IMR-90 (cell line): ENCODE measurements around the gene FTL. TPM values are rescaled to one million over a fixed set of nuclear protein-coding genes. Genes with fewer than 3 reads are reported as not detected.

Source experiments
- ATAC-seq: fragments of 200-7000 bp; cut with Tn5 transposase; 2 replicates; pipeline ENCODE4 v1.9.1; 2020; ENCODE audit warnings: low read depth, mild to moderate bottlenecking, moderate library complexity
- BruUV-seq: library from RNA; stranded (reverse); fragments of 400-500 nt; replicated peaks from 2 replicates; lab custom pipeline; 2021; lab: Mats Ljungman, UMichigan
- CTCF ChIA-PET: fragments of 300-600 bp; formaldehyde crosslinking; extraction: SDS; loops from one replicate; lab custom pipeline; 2021; ENCODE audit warnings: antibody characterized with exemption; lab: Yijun Ruan, JAX
- POLR2A ChIA-PET: fragments of 300-600 bp; sonication (Branson Sonifier 250); formaldehyde crosslinking; loops from one replicate; lab custom pipeline; 2022; ENCODE audit warnings: antibody characterized with exemption; ENCODE audit not compliant: unreplicated experiment; lab: Charles Lee
- DNase-seq: peaks from one replicate; pipeline ENCODE4 v3.0.0; 2013
- H2AFZ ChIP-seq: replicated peaks from 2 replicates; pipeline ENCODE3; 2013; ENCODE audit warnings: low read length, mild to moderate bottlenecking; ENCODE audit not compliant: poor library complexity
- H2AK5ac ChIP-seq: 2 replicates; pipeline ENCODE4 v1.6.1; 2013; ENCODE audit warnings: low read depth, low read length, inconsistent platforms
- H2AK9ac ChIP-seq: replicated peaks from 2 replicates; pipeline ENCODE3; 2013; ENCODE audit warnings: mild to moderate bottlenecking, low read depth, low read length, moderate library complexity; ENCODE audit not compliant: poor library complexity
- H2BK120ac ChIP-seq: 2 replicates; pipeline ENCODE4 v1.6.1; 2013; ENCODE audit warnings: low read depth, low read length, inconsistent platforms
- H2BK15ac ChIP-seq: 3 replicates; pipeline ENCODE4 v1.6.1; 2013; ENCODE audit warnings: low read depth, low read length, inconsistent platforms
- H2BK20ac ChIP-seq: 2 replicates; pipeline ENCODE4 v1.6.1; 2013; ENCODE audit warnings: low read depth, mild to moderate bottlenecking, inconsistent platforms, low read length, moderate library complexity
- H2BK5ac ChIP-seq: 2 replicates; pipeline ENCODE4 v1.6.1; 2013; ENCODE audit warnings: mild to moderate bottlenecking, low read depth, low read length, inconsistent platforms; ENCODE audit not compliant: poor library complexity, severe bottlenecking
- H3K14ac ChIP-seq: replicated peaks from 2 replicates; pipeline ENCODE4 v1.6.1; 2013; ENCODE audit warnings: low read depth, low read length, inconsistent platforms
- H3K18ac ChIP-seq: 2 replicates; pipeline ENCODE4 v1.6.1; 2013; ENCODE audit warnings: low read depth, low read length, control low read depth
- H3K23ac ChIP-seq: 2 replicates; pipeline ENCODE4 v1.6.1; 2013; ENCODE audit warnings: low read depth, low read length, inconsistent platforms
- H3K27ac ChIP-seq: 2 replicates; pipeline ENCODE4 v1.5.1; 2013; ENCODE audit warnings: mild to moderate bottlenecking, control low read depth, low read length; ENCODE audit not compliant: insufficient read depth
- H3K27me3 ChIP-seq: 2 replicates; pipeline ENCODE4 v1.6.1; 2013; ENCODE audit warnings: low read length; ENCODE audit not compliant: control insufficient read depth, insufficient read depth
- H3K36me3 ChIP-seq: 2 replicates; pipeline ENCODE4 v1.6.1; 2013; ENCODE audit warnings: low read length, mixed read lengths; ENCODE audit not compliant: control insufficient read depth, insufficient read depth
- H3K4ac ChIP-seq: 2 replicates; pipeline ENCODE4 v1.6.1; 2013; ENCODE audit warnings: low read depth, low read length, inconsistent platforms
- H3K4me1 ChIP-seq: 2 replicates; pipeline ENCODE4 v1.6.1; 2013; ENCODE audit warnings: low read length, mixed read lengths; ENCODE audit not compliant: control insufficient read depth, insufficient read depth
- H3K4me2 ChIP-seq: 2 replicates; pipeline ENCODE4 v1.6.1; 2013; ENCODE audit warnings: low read depth, mild to moderate bottlenecking, control low read depth, low read length, moderate library complexity
- H3K4me3 ChIP-seq: 2 replicates; pipeline ENCODE4 v1.5.1; 2013; ENCODE audit warnings: low read depth, mild to moderate bottlenecking, control low read depth, low read length, moderate library complexity; ENCODE audit not compliant: insufficient read depth
- H3K56ac ChIP-seq: 2 replicates; pipeline ENCODE4 v1.6.1; 2013; ENCODE audit warnings: low read length, inconsistent platforms; ENCODE audit not compliant: insufficient read depth; ENCODE audit errors: extremely low read depth
- H3K79me1 ChIP-seq, 2 experiments: 2 replicates each; pipeline ENCODE4 v1.6.1; 2013; ENCODE audit warnings: low read length in 2 of 2, inconsistent platforms in 1 of 2, low read depth in 1 of 2
- H3K9ac ChIP-seq: 2 replicates; pipeline ENCODE4 v1.6.1; 2013; ENCODE audit warnings: low read depth, low read length, control low read depth
- H3K9me1 ChIP-seq: 2 replicates; pipeline ENCODE4 v1.6.1; 2013; ENCODE audit warnings: low read length, inconsistent platforms; ENCODE audit not compliant: insufficient read depth
- H3K9me3 ChIP-seq: 2 replicates; pipeline ENCODE4 v1.6.1; 2013; ENCODE audit warnings: low read length; ENCODE audit not compliant: control insufficient read depth, insufficient read depth
- H4K20me1 ChIP-seq: 2 replicates; pipeline ENCODE4 v1.6.1; 2013; ENCODE audit warnings: low read length, inconsistent platforms; ENCODE audit not compliant: insufficient read depth
- H4K5ac ChIP-seq: 2 replicates; pipeline ENCODE4 v1.6.1; 2013; ENCODE audit warnings: mild to moderate bottlenecking, low read depth, low read length, control low read depth
- H4K8ac ChIP-seq, 2 experiments: 2 replicates each; pipeline ENCODE4 v1.6.1; 2013; ENCODE audit warnings: low read depth in 2 of 2, low read length in 2 of 2, control low read depth in 1 of 2, inconsistent platforms in 1 of 2
- H4K91ac ChIP-seq: 2 replicates; pipeline ENCODE4 v1.6.1; 2013; ENCODE audit warnings: low read depth, low read length, inconsistent platforms; ENCODE audit not compliant: insufficient read depth
- MXI1 ChIP-seq: IDR thresholded peaks from 2 replicates; pipeline ENCODE4 v1.6.1; 2012; ENCODE audit warnings: low read depth, mild to moderate bottlenecking, low read length, moderate library complexity, borderline replicate concordance
- WGBS, 2 experiments: methylation state at CpG; one replicate each; pipeline versions ENCODE4 v1.1.5 to v1.1.7; 2013; ENCODE audit warnings: missing lambda C conversion rate in 2 of 2; ENCODE audit not compliant: insufficient read length in 1 of 2; ENCODE audit errors: extremely low coverage in 2 of 2; 5-methylcytosine and 5-hydroxymethylcytosine counted together
- dilution Hi-C: fragments of 300-500 bp; cut with HindIII; formaldehyde crosslinking; loops from one replicate; pipeline ENCODE4 v1.14.3; 2018; ENCODE audit warnings: low sequenced_read_pairs; ENCODE audit not compliant: unreplicated experiment
- in situ Hi-C: fragments of 300-500 bp; cut with MboI; formaldehyde crosslinking; loops from 3 replicates; pipeline ENCODE4 v1.14.3; 2019; ENCODE audit warnings: low sequenced_read_pairs, inconsistent platforms, mixed read lengths
- intact Hi-C: fragments of 100-400 bp; cut with micrococcal nuclease; formaldehyde crosslinking; loops from 2 replicates; pipeline ENCODE4 v1.10.0; 2022
- polyA plus RNA-seq, 3 experiments: library from polyadenylated mRNA; depleted of rRNA; stranded (reverse); fragments of >200 nt; gene quantifications; 2 replicates each; pipeline ENCODE4 v1.2.3, GENCODE V29; 2012; ENCODE audit warnings: low replicate concordance in 1 of 3
- total RNA-seq: library from RNA; depleted of rRNA; stranded (reverse); fragments of >200 nt; gene quantifications from 2 replicates; pipeline ENCODE4 v1.2.3, GENCODE V29; 2012

Gene FTL
- total and polyA plus RNA-seq, 2 of the 4 experiments (the other 2 are of a cell fraction), result 1,057 to 2,944 TPM

DNA sequence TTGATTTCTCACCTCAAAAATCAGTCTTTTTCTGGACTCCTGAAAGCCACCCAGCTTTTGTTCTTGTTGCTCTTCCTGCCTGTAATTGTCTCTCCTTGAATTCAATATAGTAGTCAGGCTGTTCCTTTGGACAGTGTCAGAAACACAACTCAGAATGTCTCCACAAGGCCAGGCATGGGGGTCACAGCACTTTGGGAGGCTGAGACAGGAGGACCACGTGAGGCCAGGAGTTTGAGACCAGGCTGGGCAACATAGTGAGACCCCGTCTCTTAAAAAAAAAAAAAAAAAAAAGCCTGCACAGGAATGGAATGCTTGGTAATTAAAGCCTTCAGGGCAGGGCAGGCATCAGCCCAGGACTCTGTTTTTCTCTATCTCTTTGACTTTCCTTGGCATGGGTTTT lies 19.3 kb upstream of the FTL start:
- Histone ChIP-seq H4K91ac (no peak overlapping the region), H3K18ac (no peak overlapping the region), H2AK9ac (no peak overlapping the region), H3K23ac (no peak overlapping the region), H2BK15ac (no peak overlapping the region), H3K4me3 (no peak overlapping the region), H3K14ac (no peak overlapping the region), H4K8ac (no peak overlapping the region), H3K56ac (no peak overlapping the region), H3K9me1 (no peaks in the 10 kb centered on the region), H3K27ac (no peak overlapping the region), H4K5ac (no peak overlapping the region), H3K4me2 (no peak overlapping the region), H4K20me1 (no peaks in the 10 kb centered on the region), H2AK5ac (no peak overlapping the region), H3K27me3 (no peaks in the 10 kb centered on the region), H3K79me1 (no peaks in the 10 kb centered on the region), H3K9ac (no peak overlapping the region), H2BK120ac (no peak overlapping the region), H2AFZ (no peak overlapping the region), H2BK20ac (no peak overlapping the region), H3K9me3 (peaks cover 9% of the 10 kb centered on the region; the same call in 1 of the 2 replicates), H3K4me1 (no peaks in the 10 kb centered on the region), H3K36me3 (no peaks in the 10 kb centered on the region), H3K4ac (no peak overlapping the region), H2BK5ac (no peak overlapping the region)
- in situ Hi-C loops, result no loop called here
- 67% methylated on average over 2 of the region's 2 CpGs; no CpG with 5 or more reads in 1 of the 2 experiments for WGBS, 2 experiments
- DNase-seq (no peak), ATAC-seq (no peak)
- ChIA-PET CTCF (no interaction called here), POLR2A (no interaction called here)
- no peak for TF ChIP-seq MXI1
- dilution Hi-C loops, result no loop called here
- intact Hi-C loops, result no loop called here
- BruUV-seq, result no TSS peak
